Hepatocyte (in vitro differentiated cells): Measurements from ENCODE around the gene BRD3OS. TPM values are rescaled to one million over a fixed set of nuclear protein-coding genes. Genes with fewer than 3 reads are reported as not detected.

ENCODE experiments used
- DNase-seq: peaks from one replicate; pipeline ENCODE4 v3.0.0-alpha.2; 2016; ENCODE audit warnings: low spot score
- H2AFZ ChIP-seq: fragments of 200-600 bp; sonication (generic); 2 replicates; pipeline ENCODE4 v1.6.0; 2016; ENCODE audit warnings: antibody characterized with exemption, mild to moderate bottlenecking
- H3K27ac ChIP-seq: fragments of 200-600 bp; sonication (generic); 2 replicates; pipeline ENCODE4 v1.5.1; 2016; ENCODE audit warnings: mild to moderate bottlenecking
- H3K27me3 ChIP-seq: fragments of 200-600 bp; sonication (generic); 2 replicates; pipeline ENCODE4 v1.6.1; 2016
- H3K36me3 ChIP-seq: fragments of 200-600 bp; sonication (generic); replicated peaks from 2 replicates; pipeline ENCODE4 v1.5.1; 2016; ENCODE audit warnings: low read depth; ENCODE audit not compliant: insufficient read depth
- H3K4me1 ChIP-seq: fragments of 200-600 bp; sonication (generic); 2 replicates; pipeline ENCODE4 v1.5.1; 2016; ENCODE audit warnings: mild to moderate bottlenecking, moderate library complexity; ENCODE audit not compliant: insufficient read depth
- H3K4me2 ChIP-seq: fragments of 200-600 bp; sonication (generic); 2 replicates; pipeline ENCODE4 v1.6.0; 2016
- H3K4me3 ChIP-seq: fragments of 200-600 bp; sonication (generic); 2 replicates; pipeline ENCODE4 v1.5.1; 2016; ENCODE audit warnings: mild to moderate bottlenecking
- H3K79me2 ChIP-seq: fragments of 200-600 bp; sonication (generic); 2 replicates; pipeline ENCODE4 v1.6.0; 2017; ENCODE audit warnings: mild to moderate bottlenecking
- H3K9me2 ChIP-seq: fragments of 200-600 bp; sonication (generic); replicated peaks from 2 replicates; pipeline ENCODE4 v1.6.0; 2017; ENCODE audit warnings: mild to moderate bottlenecking; ENCODE audit not compliant: insufficient read depth
- H3K9me3 ChIP-seq: fragments of 200-600 bp; sonication (generic); 2 replicates; pipeline ENCODE4 v1.5.1; 2016; ENCODE audit warnings: low read depth, mild to moderate bottlenecking
- H4K20me1 ChIP-seq: fragments of 200-600 bp; sonication (generic); 2 replicates; pipeline ENCODE4 v1.6.0; 2016; ENCODE audit warnings: mild to moderate bottlenecking; ENCODE audit not compliant: insufficient read depth, poor library complexity, severe bottlenecking
- CTCF ChIP-seq: fragments of 200-600 bp; sonication (generic); IDR thresholded peaks from 2 replicates; pipeline ENCODE4 v1.5.1; 2016; ENCODE audit warnings: antibody characterized with exemption, mild to moderate bottlenecking; ENCODE audit not compliant: poor library complexity
- EZH2 ChIP-seq: fragments of 200-600 bp; sonication (generic); IDR thresholded peaks from 2 replicates; pipeline ENCODE4 v1.6.1; 2016; ENCODE audit warnings: antibody characterized with exemption, mild to moderate bottlenecking, borderline replicate concordance
- EZH2phosphoT487 ChIP-seq: fragments of 200-600 bp; sonication (generic); IDR thresholded peaks from one replicate; pipeline ENCODE4 v1.6.1; 2018; ENCODE audit warnings: antibody characterized with exemption, mild to moderate bottlenecking, low read depth, moderate library complexity; ENCODE audit not compliant: unreplicated experiment, severe bottlenecking
- WGBS: methylation state at CpG from one replicate; pipeline ENCODE4 v1.1.6; 2016; ENCODE audit warnings: low lambda C conversion rate; ENCODE audit errors: missing lambda C conversion rate; 5-methylcytosine and 5-hydroxymethylcytosine counted together
- polyA plus RNA-seq: library from polyadenylated mRNA; unstranded; fragments of >200 nt; fragmentation: Nextera tagmentation; extraction: Ambion mirVana; gene quantifications from 2 replicates; pipeline ENCODE4 v1.2.1, GENCODE V29; 2016
- total RNA-seq: library from RNA; depleted of rRNA; stranded (reverse); fragments of >200 nt; gene quantifications from 2 replicates; pipeline ENCODE4 v1.2.3, GENCODE V29; 2014

Gene BRD3OS
- total and polyA plus RNA-seq, 2 experiments from 2014 or later: 13.4 to 14.9 TPM

GRCh38 chr9:134047868-134048581, 22.7 kb downstream of the BRD3OS start:
- Histone ChIP-seq H3K4me1 (no peaks in the 10 kb centered on the region), H3K79me2 (peaks cover 13% of the 10 kb centered on the region), H3K9me2 (no peaks in the 10 kb centered on the region), H3K9me3 (no peaks in the 10 kb centered on the region), H4K20me1 (peaks cover 9% of the 10 kb centered on the region), H3K27me3 (no peaks in the 10 kb centered on the region), H3K4me2 (no peak overlapping the region), H3K4me3 (no peak overlapping the region), H3K36me3 (no peaks in the 10 kb centered on the region), H3K27ac (no peak overlapping the region), H2AFZ (no peak overlapping the region)
- TF ChIP-seq EZH2 (no peak), EZH2phosphoT487 (no peak), CTCF (no peak)
- WGBS: 98% methylated on average over 50 of the region's 53 CpGs
- DNase-seq: no peak

GRCh38 chr9:134048582-134048968, 23.3 kb downstream of the BRD3OS start:
- Histone ChIP-seq H3K4me3 (no peak overlapping the region), H3K79me2 (peaks cover 16% of the 10 kb centered on the region), H4K20me1 (peaks cover 15% of the 10 kb centered on the region), H3K27ac (no peak overlapping the region), H2AFZ (no peak overlapping the region), H3K36me3 (no peaks in the 10 kb centered on the region), H3K4me2 (no peak overlapping the region), H3K4me1 (no peaks in the 10 kb centered on the region), H3K27me3 (no peaks in the 10 kb centered on the region), H3K9me2 (no peaks in the 10 kb centered on the region), H3K9me3 (no peaks in the 10 kb centered on the region)
- no peak for DNase-seq
- WGBS: 93% methylated on average over 12 of the region's 12 CpGs
- TF ChIP-seq EZH2phosphoT487 (no peak), EZH2 (no peak), CTCF (no peak)

GRCh38 chr9:134049236-134049635, 24.0 kb downstream of the BRD3OS start:
- H3K27ac ChIP-seq: no peak overlapping the region
- peaks cover 21% of the 10 kb centered on the region for H4K20me1 ChIP-seq
- no peaks in the 10 kb centered on the region for H3K36me3 ChIP-seq

More at GRCh38 chr9:134049236-134049635, 24.0 kb downstream of the BRD3OS start:
- Histone ChIP-seq H3K27me3 (no peaks in the 10 kb centered on the region), H3K9me2 (no peaks in the 10 kb centered on the region), H2AFZ (no peak overlapping the region), H3K9me3 (no peaks in the 10 kb centered on the region), H3K4me1 (no peaks in the 10 kb centered on the region), H3K4me2 (no peak overlapping the region), H3K4me3 (no peak overlapping the region), H3K79me2 (peaks cover 23% of the 10 kb centered on the region)
- 96% methylated on average over 20 of the region's 20 CpGs for WGBS
- TF ChIP-seq EZH2phosphoT487: no peak
- TF ChIP-seq CTCF: no peak
- TF ChIP-seq EZH2: no peak
- no peak for DNase-seq
